A549 (cell line): ENCODE data around the gene HERC4. TPM values are rescaled to one million over a fixed set of nuclear protein-coding genes. Genes with fewer than 3 reads are reported as not detected.

Experiments
- ATAC-seq, 2 experiments: fragments of 200-7000 bp in 1 of 2; fragments of >200 bp in 1 of 2; cut with Nextera tagmentation in 1 of 2; cut with Tn5 transposase in 1 of 2; 3 replicates each; pipeline versions ENCODE4 v1.8.0 to v1.9.1; 2018 to 2020; ENCODE audit warnings: mild to moderate bottlenecking in 1 of 2, moderate library complexity in 1 of 2
- CTCF ChIA-PET: fragments of 300-600 bp; sonication (Branson Sonifier 250); formaldehyde crosslinking; extraction: SDS; loops from one replicate; lab custom pipeline; 2021; ENCODE audit warnings: antibody characterized with exemption, inconsistent platforms; lab: Yijun Ruan, JAX
- POLR2A ChIA-PET: fragments of 350-600 bp; formaldehyde crosslinking; extraction: SDS; loops from one replicate; lab custom pipeline; 2021; ENCODE audit warnings: antibody characterized with exemption, inconsistent platforms; lab: Yijun Ruan, JAX
- DNase-seq, 2 experiments: peaks; one replicate each; pipeline versions ENCODE4 v3.0.0 to v3.0.0-alpha.2; 2011 to 2016; ENCODE audit warnings: low read depth in 1 of 2, low spot score in 1 of 2
- FAIRE-seq: peaks from 2 replicates; lab custom pipeline; 2011; peaks lifted over from hg19 to GRCh38; lab: Jason Lieb, UNC
- H3K27ac ChIP-seq, 2 experiments: fragments of >200 bp; sonication (Bioruptor Twin); formaldehyde crosslinking; 3 replicates each; pipeline ENCODE4 v1.5.1; 2016 to 2017
- H3K4me1 ChIP-seq: fragments of >200 bp; sonication (Bioruptor Twin); formaldehyde crosslinking; 3 replicates; pipeline ENCODE4 v1.6.1; 2016
- H3K4me2 ChIP-seq: fragments of >200 bp; sonication (Bioruptor Twin); formaldehyde crosslinking; 3 replicates; pipeline ENCODE4 v1.6.1; 2016
- H3K4me3 ChIP-seq: fragments of >200 bp; sonication (Bioruptor Twin); formaldehyde crosslinking; 3 replicates; pipeline ENCODE4 v1.5.1; 2016
- H3K9me3 ChIP-seq: fragments of >200 bp; sonication (Bioruptor Twin); formaldehyde crosslinking; 3 replicates; pipeline ENCODE4 v1.6.1; 2016
- BHLHE40 ChIP-seq: IDR thresholded peaks from 2 replicates; pipeline ENCODE4 v1.6.1; 2012; ENCODE audit warnings: low read depth, low read length, inconsistent platforms
- CBX2 ChIP-seq: fragments of 200-600 bp; sonication (generic); IDR thresholded peaks from 2 replicates; pipeline ENCODE4 v1.6.1; 2016; ENCODE audit warnings: low read depth, mild to moderate bottlenecking, borderline replicate concordance
- CBX8 ChIP-seq: fragments of 200-600 bp; sonication (generic); IDR thresholded peaks from 2 replicates; pipeline ENCODE4 v1.6.1; 2016
- CEBPB ChIP-seq, 2 experiments: fragments of >200 bp in 1 of 2; sonication (Bioruptor Twin) in 1 of 2; formaldehyde crosslinking in 1 of 2; IDR thresholded peaks; 2 replicates each; pipeline ENCODE4 v1.6.1; 2012 to 2016
- EHMT2 ChIP-seq: fragments of 200-600 bp; sonication (generic); IDR thresholded peaks from 2 replicates; pipeline ENCODE4 v1.6.1; 2016; ENCODE audit warnings: antibody characterized with exemption, low read depth, mild to moderate bottlenecking, moderate library complexity
- ESRRA ChIP-seq: fragments of 150-350 bp; IDR thresholded peaks from 2 replicates; pipeline ENCODE4 v1.6.1; 2014; ENCODE audit warnings: mild to moderate bottlenecking, low read length, borderline replicate concordance
- FOSB ChIP-seq: fragments of 250-450 bp; sonication (Bioruptor Pico); IDR thresholded peaks from 2 replicates; pipeline ENCODE4 v1.5.0; 2020; ENCODE audit warnings: mild to moderate bottlenecking, moderate library complexity
- HEYL ChIP-seq: fragments of 250-450 bp; sonication (Bioruptor Pico); IDR thresholded peaks from 2 replicates; pipeline ENCODE4 v1.8.0; 2021; ENCODE audit warnings: mild to moderate bottlenecking, moderate library complexity
- HOXA7 ChIP-seq: fragments of 250-450 bp; sonication (Bioruptor Pico); IDR thresholded peaks from 2 replicates; pipeline ENCODE4 v1.5.0; 2020; ENCODE audit warnings: mild to moderate bottlenecking, moderate library complexity
- HOXB5 ChIP-seq: fragments of 250-450 bp; sonication (Bioruptor Pico); IDR thresholded peaks from 2 replicates; pipeline ENCODE4 v1.5.0; 2020; ENCODE audit warnings: mild to moderate bottlenecking, moderate library complexity
- JUN ChIP-seq, 2 experiments: fragments of >200 bp; sonication (Bioruptor Twin); formaldehyde crosslinking; IDR thresholded peaks; 2 replicates in 1 of 2; 3 replicates in 1 of 2; pipeline ENCODE4 v1.6.1; 2016 to 2017
- JUNB ChIP-seq: fragments of >200 bp; sonication (Bioruptor Twin); formaldehyde crosslinking; IDR thresholded peaks from 2 replicates; pipeline ENCODE4 v1.6.1; 2016
- MAFK ChIP-seq: fragments of 450-650 bp; IDR thresholded peaks from 2 replicates; pipeline ENCODE4 v1.6.1; 2014; ENCODE audit not compliant: partially characterized antibody
- NFE2L2 ChIP-seq: fragments of 150-350 bp; conservative IDR thresholded peaks from 2 replicates; pipeline ENCODE4 v1.6.1; 2014; ENCODE audit warnings: low read length
- NR3C1 ChIP-seq: fragments of >200 bp; sonication (Bioruptor Twin); formaldehyde crosslinking; IDR thresholded peaks from 3 replicates; pipeline ENCODE4 v1.6.1; 2017
- POLR2A ChIP-seq: IDR thresholded peaks from 2 replicates; pipeline ENCODE4 v1.6.1; 2012; ENCODE audit warnings: mild to moderate bottlenecking, low read length
- POLR2AphosphoS2 ChIP-seq: conservative IDR thresholded peaks from 2 replicates; pipeline ENCODE4 v1.6.1; 2012; ENCODE audit warnings: low read length, improper control_type of control experiment, inconsistent platforms
- RFX5 ChIP-seq: fragments of 450-650 bp; IDR thresholded peaks from 2 replicates; pipeline ENCODE4 v1.7.1; 2014; ENCODE audit warnings: antibody characterized with exemption, mild to moderate bottlenecking, moderate library complexity
- TP53 ChIP-seq: fragments of 250-450 bp; sonication (Bioruptor Pico); IDR thresholded peaks from 2 replicates; pipeline ENCODE4 v1.5.0; 2021; ENCODE audit warnings: mild to moderate bottlenecking, moderate library complexity
- ZSCAN20 ChIP-seq: fragments of 250-450 bp; sonication (Bioruptor Pico); IDR thresholded peaks from 2 replicates; pipeline ENCODE4 v1.8.0; 2022; ENCODE audit warnings: mild to moderate bottlenecking, moderate library complexity
- WGBS: methylation state at CpG from one replicate; pipeline ENCODE4 v1.1.6; 2017; ENCODE audit errors: missing lambda C conversion rate; 5-methylcytosine and 5-hydroxymethylcytosine counted together
- polyA plus RNA-seq, 4 experiments: library from polyadenylated mRNA; depleted of rRNA in 3 of 4; stranded (reverse); fragments of >200 nt; fragmentation: RNase III in 1 of 4; extraction: RNeasy Plus Mini Kit Qiagen cat#74134 plus additional on column Dnase treatment in 1 of 4; gene quantifications; 2 replicates in 3 of 4; 3 replicates in 1 of 4; pipeline ENCODE4 v1.2.3, GENCODE V29; 2011 to 2017
- TF ChIP-seq, protein P1 (sequence below): IDR thresholded peaks from 2 replicates; pipeline ENCODE4 v1.6.1; 2012
- TF ChIP-seq, protein P2 (sequence below): fragments of >200 bp; sonication (Bioruptor Twin); formaldehyde crosslinking; IDR thresholded peaks from 3 replicates; pipeline ENCODE4 v1.6.1; 2016
- TF ChIP-seq, protein P3 (sequence below): fragments of 250-450 bp; sonication (Bioruptor Pico); IDR thresholded peaks from 2 replicates; pipeline ENCODE4 v1.5.0; 2020; ENCODE audit warnings: low read depth, mild to moderate bottlenecking, moderate library complexity
- TF ChIP-seq, protein P4 (sequence below): fragments of 450-650 bp; IDR thresholded peaks from 2 replicates; pipeline ENCODE4 v1.6.1; 2014; ENCODE audit warnings: antibody characterized with exemption
- TF ChIP-seq, protein P5 (sequence below): fragments of 250-450 bp; sonication (Bioruptor Pico); IDR thresholded peaks from 2 replicates; pipeline ENCODE4 v1.5.0; 2021; ENCODE audit warnings: mild to moderate bottlenecking, moderate library complexity, borderline replicate concordance
- TF ChIP-seq, protein P6 (sequence below): fragments of >200 bp; sonication (Bioruptor Twin); formaldehyde crosslinking; IDR thresholded peaks from 2 replicates; pipeline ENCODE4 v1.6.1; 2016
- TF ChIP-seq, protein P7 (sequence below): fragments of 150-350 bp; IDR thresholded peaks from 2 replicates; pipeline ENCODE4 v1.6.1; 2014; ENCODE audit warnings: low read depth, mild to moderate bottlenecking, low read length

Gene HERC4
- polyA plus RNA-seq, 2 of the 4 experiments (the other 2 are of a cell fraction), result 43.2 to 51.3 TPM

DNA sequence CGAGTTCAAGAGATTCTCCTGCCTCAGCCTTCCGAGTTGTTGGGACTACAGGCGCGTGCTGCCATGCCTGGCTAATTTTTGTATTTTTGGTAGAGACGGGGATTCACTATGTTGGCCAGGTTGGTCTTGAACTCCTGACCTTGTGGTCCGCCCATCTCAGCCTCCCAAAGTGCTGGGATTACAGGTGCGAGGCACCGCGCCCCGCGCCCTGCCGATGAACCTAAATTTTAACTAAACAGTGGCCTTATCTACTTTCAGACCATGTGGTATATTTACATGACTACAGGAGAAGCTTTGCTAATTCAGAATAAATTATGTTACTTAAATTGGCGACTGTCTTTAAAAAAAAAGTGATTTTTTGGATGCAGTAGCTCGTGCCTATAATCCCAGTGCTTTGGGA, 181.4 kb downstream of the HERC4 start:
- POLR2A ChIA-PET, result interaction anchor here (0.6 kb wide), 1 partner anchor 19 kb away, joined by 3 read pairs; no protein-coding TSS in a partner anchor

DNA sequence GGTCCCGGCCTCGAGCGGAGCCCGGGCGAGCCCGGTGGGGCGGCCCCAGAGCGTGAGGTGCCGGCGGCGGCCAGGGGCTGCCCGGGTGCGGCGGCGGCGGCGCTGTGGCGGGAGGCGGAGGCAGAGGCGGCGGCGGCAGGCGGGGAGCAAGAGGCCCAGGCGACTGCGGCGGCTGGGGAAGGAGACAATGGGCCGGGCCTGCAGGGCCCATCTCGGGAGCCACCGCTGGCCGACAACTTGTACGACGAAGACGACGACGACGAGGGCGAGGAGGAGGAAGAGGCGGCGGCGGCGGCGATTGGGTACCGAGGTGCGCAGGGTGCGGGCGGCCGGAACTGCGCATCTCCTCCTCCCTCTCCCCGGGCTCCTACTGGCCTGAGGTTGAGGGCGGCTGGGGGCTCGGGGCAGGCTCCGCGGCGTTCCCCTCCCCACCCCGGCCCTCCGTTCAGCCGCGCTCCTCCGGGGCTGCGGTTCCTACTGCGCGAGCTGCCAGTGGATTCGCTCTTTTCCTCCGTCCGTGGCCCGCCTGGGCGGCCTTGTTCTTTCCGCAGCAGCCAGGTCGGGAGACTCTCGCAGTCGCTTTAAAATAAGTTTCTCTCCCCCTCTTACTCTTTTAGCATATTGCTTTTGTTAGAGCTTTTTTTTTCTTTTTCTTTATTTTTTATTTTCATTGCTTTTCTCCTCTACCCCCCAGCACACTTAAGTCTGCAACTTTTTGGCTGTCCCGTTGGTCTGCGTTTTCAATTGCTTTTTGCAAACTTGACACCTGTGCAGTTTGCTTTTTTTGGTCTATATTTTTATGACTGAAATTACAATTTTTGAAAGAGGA, 190.0 kb downstream of the HERC4 start:
- FAIRE-seq (no peak), ATAC-seq (peak; percentile 87 to 88)
- CTCF ChIA-PET, result interaction anchor here (0.6 to 1.9 kb wide), 7 partner anchors 9 to 729 kb away, joined by 3 to 12 read pairs (median 3); no protein-coding TSS in a partner anchor
- Histone ChIP-seq H3K4me1 (peaks cover 11% of the 10 kb centered on the region), H3K9me3 (no peaks in the 10 kb centered on the region), H3K27ac (peak overlapping the region; percentile 94 to 95), H3K4me2 (peak overlapping the region; percentile 83)
- POLR2A ChIA-PET, result interaction anchor here (0.6 to 1.4 kb wide), 7 partner anchors 17 to 448 kb away, joined by 3 to 6 read pairs (median 4); partner anchors contain the start of genes HNRNPH3 and PBLD
- 1% methylated on average over 37 of the region's 73 CpGs for WGBS
- TF ChIP-seq NR3C1, result no peak
- no peak for TF ChIP-seq HOXA7 (CRISPR knock-in tag)
- TF ChIP-seq, protein P1, sequence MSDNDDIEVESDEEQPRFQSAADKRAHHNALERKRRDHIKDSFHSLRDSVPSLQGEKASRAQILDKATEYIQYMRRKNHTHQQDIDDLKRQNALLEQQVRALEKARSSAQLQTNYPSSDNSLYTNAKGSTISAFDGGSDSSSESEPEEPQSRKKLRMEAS, result no peak; the same call in 1 of the 2 replicates
- TF ChIP-seq NFE2L2, result no peak
- TF ChIP-seq HOXB5 (CRISPR knock-in tag), result no peak
- peak; percentile 70; the same call in 1 of the 2 replicates for TF ChIP-seq TP53
- TF ChIP-seq RFX5, result 0 out of 2 replicates have a peak, but pooled peaks have one; percentile 33
- TF ChIP-seq JUN (IDR thresholded peaks at IDR 0.05), result peak; percentile 77 to 88; a peak in 4 of 5 replicates
- TF ChIP-seq FOSB (CRISPR knock-in tag), result no peak
- TF ChIP-seq, protein P2, sequence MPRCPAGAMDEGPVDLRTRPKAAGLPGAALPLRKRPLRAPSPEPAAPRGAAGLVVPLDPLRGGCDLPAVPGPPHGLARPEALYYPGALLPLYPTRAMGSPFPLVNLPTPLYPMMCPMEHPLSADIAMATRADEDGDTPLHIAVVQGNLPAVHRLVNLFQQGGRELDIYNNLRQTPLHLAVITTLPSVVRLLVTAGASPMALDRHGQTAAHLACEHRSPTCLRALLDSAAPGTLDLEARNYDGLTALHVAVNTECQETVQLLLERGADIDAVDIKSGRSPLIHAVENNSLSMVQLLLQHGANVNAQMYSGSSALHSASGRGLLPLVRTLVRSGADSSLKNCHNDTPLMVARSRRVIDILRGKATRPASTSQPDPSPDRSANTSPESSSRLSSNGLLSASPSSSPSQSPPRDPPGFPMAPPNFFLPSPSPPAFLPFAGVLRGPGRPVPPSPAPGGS, result peak; percentile 54; the same call in 1 of the 3 replicates
- peak; percentile 19; the same call in 1 of the 2 replicates for TF ChIP-seq POLR2A
- TF ChIP-seq CBX2, result no peak
- TF ChIP-seq, protein P3, sequence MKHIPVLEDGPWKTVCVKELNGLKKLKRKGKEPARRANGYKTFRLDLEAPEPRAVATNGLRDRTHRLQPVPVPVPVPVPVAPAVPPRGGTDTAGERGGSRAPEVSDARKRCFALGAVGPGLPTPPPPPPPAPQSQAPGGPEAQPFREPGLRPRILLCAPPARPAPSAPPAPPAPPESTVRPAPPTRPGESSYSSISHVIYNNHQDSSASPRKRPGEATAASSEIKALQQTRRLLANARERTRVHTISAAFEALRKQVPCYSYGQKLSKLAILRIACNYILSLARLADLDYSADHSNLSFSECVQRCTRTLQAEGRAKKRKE (CRISPR knock-in tag), result no peak
- TF ChIP-seq POLR2AphosphoS2, result no peak
- TF ChIP-seq, protein P4, sequence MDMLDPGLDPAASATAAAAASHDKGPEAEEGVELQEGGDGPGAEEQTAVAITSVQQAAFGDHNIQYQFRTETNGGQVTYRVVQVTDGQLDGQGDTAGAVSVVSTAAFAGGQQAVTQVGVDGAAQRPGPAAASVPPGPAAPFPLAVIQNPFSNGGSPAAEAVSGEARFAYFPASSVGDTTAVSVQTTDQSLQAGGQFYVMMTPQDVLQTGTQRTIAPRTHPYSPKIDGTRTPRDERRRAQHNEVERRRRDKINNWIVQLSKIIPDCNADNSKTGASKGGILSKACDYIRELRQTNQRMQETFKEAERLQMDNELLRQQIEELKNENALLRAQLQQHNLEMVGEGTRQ, result no peak
- TF ChIP-seq, all 56 proteins: peak for 5
- DNase-seq, result peak; percentile 69 to 83
- peak overlapping the region; percentile 69 for H3K4me3 ChIP-seq

More for the DNA sequence above, 181.4 kb downstream of the HERC4 start:
- no peak overlapping the region for H3K27ac ChIP-seq
- H3K4me2 ChIP-seq, result no peak overlapping the region
- 89% methylated on average over 14 of the region's 14 CpGs for WGBS
- DNase-seq (no peak), FAIRE-seq (no peak)
- no peaks in the 10 kb centered on the region for H3K4me1 ChIP-seq
- no peak for TF ChIP-seq BHLHE40
- TF ChIP-seq HOXB5 (CRISPR knock-in tag), result no peak
- TF ChIP-seq EHMT2, result no peak
- no peak for TF ChIP-seq NFE2L2
- TF ChIP-seq ESRRA, result no peak
- TF ChIP-seq HEYL (CRISPR knock-in tag), result no peak
- TF ChIP-seq, protein P5, sequence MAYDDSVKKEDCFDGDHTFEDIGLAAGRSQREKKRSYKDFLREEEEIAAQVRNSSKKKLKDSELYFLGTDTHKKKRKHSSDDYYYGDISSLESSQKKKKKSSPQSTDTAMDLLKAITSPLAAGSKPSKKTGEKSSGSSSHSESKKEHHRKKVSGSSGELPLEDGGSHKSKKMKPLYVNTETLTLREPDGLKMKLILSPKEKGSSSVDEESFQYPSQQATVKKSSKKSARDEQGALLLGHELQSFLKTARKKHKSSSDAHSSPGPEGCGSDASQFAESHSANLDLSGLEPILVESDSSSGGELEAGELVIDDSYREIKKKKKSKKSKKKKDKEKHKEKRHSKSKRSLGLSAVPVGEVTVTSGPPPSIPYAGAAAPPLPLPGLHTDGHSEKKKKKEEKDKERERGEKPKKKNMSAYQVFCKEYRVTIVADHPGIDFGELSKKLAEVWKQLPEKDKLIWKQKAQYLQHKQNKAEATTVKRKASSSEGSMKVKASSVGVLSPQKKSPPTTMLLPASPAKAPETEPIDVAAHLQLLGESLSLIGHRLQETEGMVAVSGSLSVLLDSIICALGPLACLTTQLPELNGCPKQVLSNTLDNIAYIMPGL (CRISPR knock-in tag), result no peak
- no peak for TF ChIP-seq CEBPB (IDR thresholded peaks at IDR 0.05)
- TF ChIP-seq JUNB, result no peak
- no peak for TF ChIP-seq FOSB (CRISPR knock-in tag)
- TF ChIP-seq, protein P6, sequence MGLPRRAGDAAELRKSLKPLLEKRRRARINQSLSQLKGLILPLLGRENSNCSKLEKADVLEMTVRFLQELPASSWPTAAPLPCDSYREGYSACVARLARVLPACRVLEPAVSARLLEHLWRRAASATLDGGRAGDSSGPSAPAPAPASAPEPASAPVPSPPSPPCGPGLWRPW, result no peak
- TF ChIP-seq, protein P7, sequence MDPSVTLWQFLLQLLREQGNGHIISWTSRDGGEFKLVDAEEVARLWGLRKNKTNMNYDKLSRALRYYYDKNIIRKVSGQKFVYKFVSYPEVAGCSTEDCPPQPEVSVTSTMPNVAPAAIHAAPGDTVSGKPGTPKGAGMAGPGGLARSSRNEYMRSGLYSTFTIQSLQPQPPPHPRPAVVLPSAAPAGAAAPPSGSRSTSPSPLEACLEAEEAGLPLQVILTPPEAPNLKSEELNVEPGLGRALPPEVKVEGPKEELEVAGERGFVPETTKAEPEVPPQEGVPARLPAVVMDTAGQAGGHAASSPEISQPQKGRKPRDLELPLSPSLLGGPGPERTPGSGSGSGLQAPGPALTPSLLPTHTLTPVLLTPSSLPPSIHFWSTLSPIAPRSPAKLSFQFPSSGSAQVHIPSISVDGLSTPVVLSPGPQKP, result no peak
- no peak for TF ChIP-seq MAFK
- no peak for TF ChIP-seq ZSCAN20 (CRISPR knock-in tag)
- no peak for TF ChIP-seq CBX8
- TF ChIP-seq, all 56 proteins: peak for 0
- no peak overlapping the region for H3K4me3 ChIP-seq
- H3K9me3 ChIP-seq, result no peaks in the 10 kb centered on the region
- CTCF ChIA-PET, result interaction anchor here (0.6 to 1.6 kb wide), 2 partner anchors 95 to 262 kb away, joined by 3 read pairs; no protein-coding TSS in a partner anchor
- ATAC-seq, result no peak
